Adipocyte (in vitro differentiated cells): ENCODE data around the gene ZNF530.

Experiments
- DNase-seq: peaks from one replicate; pipeline ENCODE4 v3.0.0-alpha.2; 2015; ENCODE audit warnings: low read depth
- H3K27me3 ChIP-seq: replicated peaks from 2 replicates; pipeline ENCODE4 v1.7.0; 2013; ENCODE audit warnings: mild to moderate bottlenecking, low read length, moderate library complexity; ENCODE audit not compliant: control insufficient read depth, insufficient read depth
- H3K36me3 ChIP-seq: 2 replicates; pipeline ENCODE4 v1.7.0; 2013; ENCODE audit warnings: low read length, mild to moderate bottlenecking, moderate library complexity; ENCODE audit not compliant: control insufficient read depth, insufficient read depth, severe bottlenecking
- H3K4me1 ChIP-seq: 2 replicates; pipeline ENCODE4 v1.7.0; 2013; ENCODE audit warnings: mild to moderate bottlenecking, low read length, moderate library complexity; ENCODE audit not compliant: control insufficient read depth, insufficient read depth
- H3K4me3 ChIP-seq: 2 replicates; pipeline ENCODE4 v1.7.0; 2013; ENCODE audit warnings: mild to moderate bottlenecking, low read length, moderate library complexity
- H3K9ac ChIP-seq: 2 replicates; pipeline ENCODE4 v1.7.0; 2013; ENCODE audit warnings: mild to moderate bottlenecking, low read length, moderate library complexity
- H3K9me3 ChIP-seq: 2 replicates; pipeline ENCODE4 v1.7.0; 2013; ENCODE audit warnings: mild to moderate bottlenecking, low read length, moderate library complexity; ENCODE audit not compliant: control insufficient read depth

ZNF530 gene

DNA sequence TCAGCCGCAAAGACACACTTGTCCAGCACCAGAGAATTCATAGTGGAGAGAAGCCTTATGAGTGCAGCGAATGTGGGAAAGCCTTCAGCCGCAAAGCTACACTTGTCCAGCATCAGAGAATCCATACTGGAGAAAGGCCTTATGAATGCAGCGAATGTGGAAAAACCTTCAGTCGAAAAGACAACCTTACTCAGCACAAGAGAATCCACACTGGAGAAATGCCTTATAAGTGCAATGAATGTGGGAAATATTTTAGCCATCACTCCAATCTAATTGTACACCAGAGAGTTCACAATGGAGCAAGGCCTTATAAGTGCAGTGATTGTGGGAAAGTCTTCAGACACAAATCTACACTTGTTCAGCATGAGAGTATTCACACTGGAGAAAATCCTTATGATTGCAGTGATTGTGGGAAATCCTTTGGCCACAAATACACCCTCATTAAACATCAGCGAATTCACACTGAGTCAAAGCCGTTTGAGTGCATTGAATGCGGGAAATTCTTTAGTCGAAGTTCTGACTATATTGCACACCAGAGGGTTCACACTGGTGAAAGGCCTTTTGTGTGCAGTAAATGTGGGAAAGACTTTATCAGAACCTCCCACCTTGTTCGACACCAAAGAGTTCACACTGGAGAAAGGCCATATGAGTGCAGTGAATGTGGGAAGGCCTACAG lies 21.1 kb downstream of the ZNF530 start:
- no peaks in the 10 kb centered on the region for H3K27me3 ChIP-seq
- no peak overlapping the region for H3K9ac ChIP-seq
- H3K36me3 ChIP-seq, result peaks cover 96% of the 10 kb centered on the region
- H3K9me3 ChIP-seq, result peaks cover 100% of the 10 kb centered on the region
- H3K4me3 ChIP-seq, result peak overlapping the region; percentile 72
- DNase-seq, result no peak
- H3K4me1 ChIP-seq, result no peaks in the 10 kb centered on the region

DNA sequence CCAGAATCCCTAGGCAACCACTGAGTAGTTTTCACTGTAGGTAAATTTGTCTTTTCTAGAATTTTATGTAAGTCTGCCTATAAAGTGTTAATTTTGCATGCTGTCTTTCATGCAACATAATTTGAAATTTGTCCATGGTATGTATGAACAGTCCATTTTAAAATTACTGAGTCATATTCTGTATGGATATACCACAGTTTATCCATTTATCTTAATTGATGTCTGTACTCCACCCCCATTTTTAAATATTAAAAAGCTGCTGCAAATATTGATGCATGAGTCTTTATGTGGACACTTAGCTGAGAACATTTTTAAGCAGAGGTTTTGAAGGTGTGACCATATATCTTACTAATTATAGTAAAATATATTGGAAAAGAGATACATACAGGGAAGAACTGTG lies 23.4 kb downstream of the ZNF530 start:
- Histone ChIP-seq H3K36me3 (peaks cover 75% of the 10 kb centered on the region), H3K27me3 (no peaks in the 10 kb centered on the region), H3K9me3 (peaks cover 88% of the 10 kb centered on the region), H3K4me1 (no peaks in the 10 kb centered on the region), H3K9ac (no peak overlapping the region), H3K4me3 (peak overlapping the region; percentile 72)
- no peak for DNase-seq

DNA sequence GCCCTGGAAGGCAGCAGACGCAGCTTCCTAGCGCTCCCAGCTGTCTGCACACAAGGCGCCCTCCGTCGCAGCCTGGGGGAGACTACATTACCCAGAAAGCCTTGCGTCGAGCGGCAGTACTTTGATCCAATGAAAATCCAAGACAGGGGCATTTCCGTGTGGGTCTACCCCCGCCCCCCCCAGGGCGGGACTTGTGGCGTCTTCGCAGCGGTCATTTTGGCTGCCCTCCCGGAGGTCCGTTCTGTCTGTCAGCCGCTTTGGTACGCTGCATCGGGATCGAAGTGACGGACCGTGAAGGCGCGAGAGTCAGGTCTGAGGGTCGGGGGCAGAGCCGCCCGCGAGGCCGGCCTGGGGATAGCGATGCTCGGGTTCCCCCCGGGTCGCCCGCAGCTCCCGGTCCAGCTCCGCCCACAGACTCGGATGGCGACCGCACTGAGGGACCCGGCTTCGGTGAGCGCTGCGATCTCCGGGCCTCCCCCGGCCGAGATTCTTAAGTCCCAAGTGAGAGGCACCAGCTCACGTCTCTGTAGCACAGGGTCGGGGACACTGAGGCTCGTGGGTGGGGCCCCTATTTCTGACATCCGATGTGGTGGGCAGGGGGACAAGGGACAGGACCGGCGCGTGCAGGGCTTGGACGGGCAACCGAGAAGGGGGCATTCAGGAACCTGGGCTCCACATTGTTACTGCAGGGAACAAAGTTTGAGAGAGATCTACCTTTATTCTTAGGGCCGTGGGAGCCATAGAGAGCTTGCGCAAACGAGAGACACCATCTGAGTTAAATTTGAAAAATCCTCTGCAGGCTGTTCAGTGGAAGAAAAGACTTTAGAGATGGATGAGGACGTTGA lies 33.5 kb downstream of the ZNF530 start, which contains the start of gene ZNF211:
ZNF211 (plus strand) TSS at position 182 of the 845 bp plus-strand sequence; CDS start at position 361, 179 bp downstream.
- DNase-seq, result peak; percentile 97
- Histone ChIP-seq H3K27me3 (no peaks in the 10 kb centered on the region), H3K9ac (peak within 1 kb of the TSS; percentile 96), H3K4me3 (peak within 1 kb of the TSS; percentile 99), H3K36me3 (peaks cover 30% of the 10 kb centered on the region), H3K4me1 (peaks cover 10% of the 10 kb centered on the region), H3K9me3 (peaks cover 24% of the 10 kb centered on the region)

- DNase-seq, result no peak
- Histone ChIP-seq H3K27me3 (no peaks in the 10 kb centered on the region), H3K9ac (peak overlapping the region; percentile 96), H3K36me3 (peaks cover 36% of the 10 kb centered on the region), H3K9me3 (peaks cover 30% of the 10 kb centered on the region), H3K4me3 (peak overlapping the region; percentile 99), H3K4me1 (peaks cover 10% of the 10 kb centered on the region)
Measured at GRCh38 chr19:57633832-57634131, 34.1 kb downstream of the ZNF530 start.

DNA sequence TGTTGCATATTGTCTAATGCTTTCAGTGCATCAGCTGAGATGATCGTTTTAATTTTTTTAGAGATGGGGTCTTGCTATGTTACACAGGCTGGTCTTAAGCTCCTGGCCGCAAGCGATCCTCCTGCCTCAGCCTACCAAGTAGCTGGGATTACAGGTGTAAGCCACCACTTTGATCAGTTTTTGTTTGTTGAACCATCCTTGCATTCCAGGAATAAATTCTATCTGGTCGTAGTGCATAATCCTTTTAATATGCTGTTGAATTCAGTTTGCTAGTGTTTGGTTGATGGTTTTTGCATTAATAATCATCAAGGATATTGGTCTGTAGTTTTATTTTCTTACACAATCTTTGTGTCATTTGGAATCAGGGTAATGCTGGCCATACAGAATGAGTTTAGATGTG lies 37.7 kb downstream of the ZNF530 start:
- Histone ChIP-seq H3K36me3 (peaks cover 70% of the 10 kb centered on the region), H3K4me1 (peaks cover 10% of the 10 kb centered on the region), H3K4me3 (peak overlapping the region; percentile 39), H3K9me3 (peaks cover 51% of the 10 kb centered on the region), H3K9ac (no peak overlapping the region), H3K27me3 (no peaks in the 10 kb centered on the region)
- DNase-seq, result no peak

- Histone ChIP-seq H3K9me3 (peaks cover 46% of the 10 kb centered on the region), H3K36me3 (peaks cover 56% of the 10 kb centered on the region), H3K4me1 (no peaks in the 10 kb centered on the region), H3K4me3 (peak overlapping the region; percentile 9), H3K27me3 (no peaks in the 10 kb centered on the region), H3K9ac (no peak overlapping the region)
- no peak for DNase-seq
Measured at GRCh38 chr19:57641715-57642234, 42.1 kb downstream of the ZNF530 start.

DNA sequence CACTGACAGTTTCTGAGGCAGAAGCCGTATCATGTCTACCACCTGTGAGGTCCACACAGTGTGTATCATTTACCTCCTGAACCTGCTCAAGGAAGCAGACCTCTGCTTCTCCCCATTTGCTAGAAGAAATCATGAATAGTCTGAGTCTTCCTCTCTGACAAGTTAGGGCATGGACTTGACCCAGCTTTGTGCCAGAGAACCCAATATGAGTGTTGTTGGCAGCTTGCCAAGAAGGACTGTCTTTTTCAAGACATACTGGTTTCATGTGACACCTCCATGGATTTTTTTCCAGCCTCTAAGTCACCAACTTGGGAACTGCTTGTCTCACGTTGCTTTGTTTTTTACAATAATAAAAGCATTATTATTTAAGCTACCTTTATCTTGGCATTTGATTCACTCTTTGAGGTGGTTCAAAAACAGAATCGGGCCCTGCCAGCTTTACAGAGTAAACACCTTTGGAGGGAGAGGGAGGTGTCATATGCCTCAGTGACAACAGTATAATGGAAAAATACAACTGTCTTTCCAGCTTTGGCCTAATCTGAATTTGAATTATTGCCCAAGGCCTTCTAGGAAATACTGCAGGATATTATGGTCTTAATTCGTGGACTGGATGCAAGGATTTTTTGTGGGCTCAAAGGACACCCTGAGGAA lies 42.8 kb downstream of the ZNF530 start:
- H3K36me3 ChIP-seq, result peaks cover 48% of the 10 kb centered on the region
- no peaks in the 10 kb centered on the region for H3K27me3 ChIP-seq
- no peak overlapping the region for H3K4me3 ChIP-seq

DNA sequence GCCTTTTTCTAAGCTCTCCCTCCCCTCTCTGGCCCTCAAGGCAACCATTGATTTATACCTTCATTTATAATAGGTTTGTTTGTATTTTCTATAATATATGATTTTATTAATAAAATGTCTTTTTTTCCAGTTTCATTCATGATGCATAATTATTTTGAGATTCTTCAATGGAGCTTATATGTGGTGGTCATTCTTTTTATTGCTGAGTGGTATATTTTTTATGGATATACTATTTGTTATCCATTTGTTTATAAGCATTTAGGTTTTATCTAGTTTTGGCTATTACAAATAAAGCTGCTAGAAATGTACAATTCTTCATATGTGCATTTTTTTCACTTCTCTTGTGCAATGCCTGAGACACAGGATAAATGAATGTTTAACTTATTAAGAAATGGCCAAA lies 44.0 kb downstream of the ZNF530 start:
- H3K27me3 ChIP-seq, result no peaks in the 10 kb centered on the region

More for the DNA sequence above, 42.8 kb downstream of the ZNF530 start:
- Histone ChIP-seq H3K9ac (no peak overlapping the region), H3K9me3 (peaks cover 38% of the 10 kb centered on the region), H3K4me1 (no peaks in the 10 kb centered on the region)
- no peak for DNase-seq

GRCh38 chr19:57648331-57649003 lies 48.8 kb downstream of the ZNF530 start:
- H3K9me3 ChIP-seq, result no peaks in the 10 kb centered on the region
- no peaks in the 10 kb centered on the region for H3K4me1 ChIP-seq
- H3K4me3 ChIP-seq, result no peak overlapping the region
- H3K27me3 ChIP-seq, result peaks cover 4% of the 10 kb centered on the region
- no peak overlapping the region for H3K9ac ChIP-seq
- H3K36me3 ChIP-seq, result no peaks in the 10 kb centered on the region
- no peak for DNase-seq

More for the DNA sequence above, 44.0 kb downstream of the ZNF530 start:
- DNase-seq, result no peak
- Histone ChIP-seq H3K4me1 (no peaks in the 10 kb centered on the region), H3K36me3 (peaks cover 40% of the 10 kb centered on the region), H3K4me3 (no peak overlapping the region), H3K9me3 (peaks cover 26% of the 10 kb centered on the region), H3K9ac (no peak overlapping the region)

GRCh38 chr19:57651654-57651996 lies 51.9 kb downstream of the ZNF530 start:
- H3K4me1 ChIP-seq, result no peaks in the 10 kb centered on the region
- H3K36me3 ChIP-seq, result no peaks in the 10 kb centered on the region
- H3K27me3 ChIP-seq, result peaks cover 4% of the 10 kb centered on the region

DNA sequence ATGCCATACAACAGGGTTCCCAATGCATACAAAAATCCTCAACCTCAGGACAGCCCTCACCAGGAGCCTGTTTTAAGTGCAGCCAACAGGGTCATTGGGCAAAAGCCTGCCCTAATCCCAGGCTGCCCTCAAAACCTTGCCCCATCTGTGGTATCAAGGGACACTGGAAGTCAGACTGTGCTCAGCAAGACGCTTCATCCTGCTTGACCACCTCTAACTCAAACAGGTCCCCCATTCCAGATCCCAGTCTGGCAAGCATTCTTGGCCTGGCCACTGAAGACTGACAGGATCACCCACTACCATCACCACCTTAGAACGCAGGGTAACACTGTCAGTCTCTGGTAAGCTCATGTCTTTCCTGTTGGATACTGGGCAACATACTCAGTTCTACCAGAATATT lies 54.0 kb downstream of the ZNF530 start:
- H3K4me1 ChIP-seq, result no peaks in the 10 kb centered on the region
- H3K9ac ChIP-seq, result no peak overlapping the region
- DNase-seq, result no peak
- H3K4me3 ChIP-seq, result no peak overlapping the region
- H3K36me3 ChIP-seq, result no peaks in the 10 kb centered on the region
- peaks cover 4% of the 10 kb centered on the region for H3K27me3 ChIP-seq
- no peaks in the 10 kb centered on the region for H3K9me3 ChIP-seq

More at GRCh38 chr19:57651654-57651996, 51.9 kb downstream of the ZNF530 start:
- no peaks in the 10 kb centered on the region for H3K9me3 ChIP-seq
- no peak overlapping the region for H3K9ac ChIP-seq
- no peak for DNase-seq
- H3K4me3 ChIP-seq, result no peak overlapping the region
